Vagina (tissue), 2 donors: Measurements from ENCODE around the gene OMA1.

Source experiments
- CTCF ChIP-seq, 3 experiments: fragments of 450-650 bp in 2 of 3; fragments of 200-600 bp in 1 of 3; sonication (generic) in 1 of 3; IDR thresholded peaks; one replicate each; pipeline ENCODE4 v1.5.1; 2017 to 2019; ENCODE audit warnings: antibody characterized with exemption in 3 of 3, mild to moderate bottlenecking in 2 of 3, moderate library complexity in 2 of 3
- POLR2A ChIP-seq, 2 donors: fragments of 450-650 bp; IDR thresholded peaks; one replicate each; pipeline ENCODE4 v1.6.1; 2017; ENCODE audit warnings: antibody characterized with exemption in 2 of 2, mild to moderate bottlenecking in 2 of 2, moderate library complexity in 2 of 2

GRCh38 chr1:58538821-58539220, 7.7 kb downstream of the OMA1 start:
- TF ChIP-seq CTCF (IDR thresholded peaks at IDR 0.05) (no peak), POLR2A (IDR thresholded peaks at IDR 0.05) (no peak)
